AML-193 (cell line): ENCODE data around the gene SHISA6.

Experiments used
- DNase-seq, 2 experiments: peaks; one replicate each; lab custom pipeline; 2025; lab: John Stamatoyannopoulos, UW

SHISA6 gene

GRCh38 chr17:11598274-11599221, 357.5 kb downstream of the SHISA6 start, which contains the start of gene DNAH9:
Gene DNAH9, plus strand, starts transcription at chr17:11598470. Its CDS starts 29 bp downstream, at chr17:11598499.
- no peak for DNase-seq

GRCh38 chr17:11601661-11602060, 360.6 kb downstream of the SHISA6 start:
- DNase-seq, result no peak

GRCh38 chr17:11608396-11608795, 367.4 kb downstream of the SHISA6 start:
- DNase-seq, result no peak

DNA sequence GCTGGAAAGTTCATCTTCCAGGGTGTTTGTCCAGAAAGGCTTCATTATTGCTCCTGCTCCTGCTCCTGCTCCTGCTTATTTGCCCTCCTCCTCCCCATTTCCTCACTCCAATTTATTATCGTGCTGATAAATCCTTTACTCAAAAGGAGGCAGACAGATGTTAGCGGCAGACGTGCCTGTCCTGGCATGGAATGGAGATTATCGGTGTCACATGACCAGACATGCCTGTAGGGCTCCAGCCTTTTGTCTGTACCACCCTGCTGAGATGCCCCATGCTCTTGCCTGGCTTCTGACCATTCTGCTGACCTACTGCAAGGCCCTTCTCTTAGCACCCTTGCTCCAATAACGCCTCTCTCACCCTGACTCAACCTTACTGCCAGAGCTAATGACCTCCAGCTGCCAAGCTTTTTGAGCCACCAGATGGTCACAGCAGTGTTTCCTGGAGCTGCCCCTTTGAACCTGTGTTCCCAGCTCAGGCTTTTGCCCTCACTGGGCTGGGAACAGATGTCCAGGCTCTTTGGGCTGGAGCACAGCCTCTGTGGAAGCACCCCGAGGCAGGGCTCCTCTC, 370.1 kb downstream of the SHISA6 start:
- DNase-seq, result no peak

- DNase-seq, result no peak
Observed at GRCh38 chr17:11612956-11613355, 371.9 kb downstream of the SHISA6 start.
